Mesodermal cell (in vitro differentiated cells): ENCODE results near the gene LYPD6.

Source experiments
- H3K27ac ChIP-seq: 2 replicates; pipeline ENCODE4 v1.7.0; 2013; ENCODE audit warnings: mild to moderate bottlenecking, low read depth, low read length, moderate library complexity; ENCODE audit not compliant: severe bottlenecking
- H3K36me3 ChIP-seq: 2 replicates; pipeline ENCODE4 v1.7.1; 2013; ENCODE audit warnings: mild to moderate bottlenecking, low read length, moderate library complexity; ENCODE audit not compliant: control insufficient read depth, insufficient read depth
- H3K4me1 ChIP-seq: one replicate; pipeline ENCODE4 v1.7.1; 2013; ENCODE audit warnings: mild to moderate bottlenecking, low read length; ENCODE audit not compliant: insufficient read depth, control insufficient read depth, poor library complexity, severe bottlenecking
- H3K4me3 ChIP-seq: 2 replicates; pipeline ENCODE4 v1.7.0; 2013; ENCODE audit warnings: low read length, control low read depth, mild to moderate bottlenecking; ENCODE audit not compliant: insufficient read depth, poor library complexity, severe bottlenecking; ENCODE audit errors: extremely low read depth
- H3K9me3 ChIP-seq: 2 replicates; pipeline ENCODE4 v1.7.1; 2013; ENCODE audit warnings: mild to moderate bottlenecking, low read length, moderate library complexity; ENCODE audit not compliant: control insufficient read depth
- WGBS, 2 experiments: methylation state at CpG; one replicate each; pipeline ENCODE4 v1.1.5; 2013; ENCODE audit warnings: missing lambda C conversion rate in 2 of 2; ENCODE audit not compliant: insufficient coverage in 2 of 2; 5-methylcytosine and 5-hydroxymethylcytosine counted together

Gene LYPD6

DNA sequence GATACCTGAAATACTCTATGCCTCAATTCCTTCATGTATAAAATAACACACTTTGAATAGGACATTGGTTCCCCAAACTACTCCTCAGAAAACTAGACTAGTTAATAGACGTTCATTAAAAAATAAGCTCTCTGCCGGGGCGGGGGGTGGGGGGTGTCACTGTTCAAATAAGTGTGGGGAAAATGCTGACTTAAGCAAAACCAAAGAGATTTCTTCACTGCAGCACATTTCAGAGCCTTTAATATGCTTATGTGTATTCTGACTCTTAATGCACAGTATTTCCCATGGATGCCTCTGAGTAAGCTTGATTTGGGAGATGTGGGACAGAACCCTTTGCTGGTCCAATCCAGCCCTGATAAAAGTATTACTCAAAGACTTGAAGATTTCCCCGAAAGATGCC, 93.2 kb downstream of the LYPD6 start:
- H3K27ac ChIP-seq: no peak overlapping the region
- no peaks in the 10 kb centered on the region for H3K9me3 ChIP-seq
- WGBS, 2 experiments: 100% methylated on average over 1 of the region's 4 CpGs
- H3K4me3 ChIP-seq: no peak overlapping the region
- no peaks in the 10 kb centered on the region for H3K36me3 ChIP-seq
- H3K4me1 ChIP-seq: peaks cover 8% of the 10 kb centered on the region

DNA sequence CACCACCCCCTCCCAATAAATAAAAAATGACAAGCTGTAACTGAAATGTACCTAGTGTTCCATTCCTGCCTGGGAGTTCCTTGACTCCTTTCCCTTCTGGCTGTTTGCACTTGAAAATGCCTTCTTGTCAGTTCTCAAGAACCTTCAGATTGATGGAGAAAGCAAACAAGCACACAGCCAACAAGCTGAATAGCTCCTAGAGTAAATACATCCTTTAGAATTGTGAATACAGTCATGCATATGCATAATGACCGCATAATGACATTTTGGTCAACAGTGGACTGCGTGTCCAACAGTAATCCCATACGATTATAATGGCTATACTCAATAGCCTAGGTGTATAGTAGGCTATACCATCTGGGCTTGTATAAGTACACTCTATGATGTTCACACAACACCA, 97.0 kb downstream of the LYPD6 start:
- H3K9me3 ChIP-seq: no peaks in the 10 kb centered on the region
- H3K36me3 ChIP-seq: no peaks in the 10 kb centered on the region
- no peak overlapping the region for H3K4me3 ChIP-seq
- 100% methylated on average over 3 of the region's 3 CpGs; no CpG with 5 or more reads in 1 of the 2 experiments for WGBS, 2 experiments
- H3K4me1 ChIP-seq: no peaks in the 10 kb centered on the region
- H3K27ac ChIP-seq: no peak overlapping the region

DNA sequence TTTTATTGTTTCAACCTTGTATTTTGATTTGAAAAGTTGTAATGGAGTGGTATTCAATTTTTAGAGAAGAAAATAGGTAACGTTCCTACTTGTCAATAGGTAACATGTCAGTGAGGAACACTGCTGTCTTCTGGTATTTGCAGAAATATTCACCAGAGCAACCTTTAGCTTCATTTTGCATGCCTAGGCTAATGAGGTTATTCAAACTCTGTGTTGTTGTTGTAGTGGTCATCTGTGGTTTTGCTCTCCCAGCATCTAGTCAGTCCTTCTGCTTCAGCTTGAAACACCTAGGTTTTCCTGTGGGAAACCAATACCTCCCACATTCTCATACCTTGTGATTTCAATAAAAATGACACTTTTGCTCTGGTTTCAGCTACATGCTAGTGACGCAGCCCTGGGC, 98.4 kb downstream of the LYPD6 start:
- Histone ChIP-seq H3K4me1 (no peaks in the 10 kb centered on the region), H3K9me3 (no peaks in the 10 kb centered on the region), H3K36me3 (no peaks in the 10 kb centered on the region), H3K4me3 (no peak overlapping the region), H3K27ac (no peak overlapping the region)
- WGBS, 2 experiments: 88 to 100% methylated on average over 1 of the region's 2 CpGs

DNA sequence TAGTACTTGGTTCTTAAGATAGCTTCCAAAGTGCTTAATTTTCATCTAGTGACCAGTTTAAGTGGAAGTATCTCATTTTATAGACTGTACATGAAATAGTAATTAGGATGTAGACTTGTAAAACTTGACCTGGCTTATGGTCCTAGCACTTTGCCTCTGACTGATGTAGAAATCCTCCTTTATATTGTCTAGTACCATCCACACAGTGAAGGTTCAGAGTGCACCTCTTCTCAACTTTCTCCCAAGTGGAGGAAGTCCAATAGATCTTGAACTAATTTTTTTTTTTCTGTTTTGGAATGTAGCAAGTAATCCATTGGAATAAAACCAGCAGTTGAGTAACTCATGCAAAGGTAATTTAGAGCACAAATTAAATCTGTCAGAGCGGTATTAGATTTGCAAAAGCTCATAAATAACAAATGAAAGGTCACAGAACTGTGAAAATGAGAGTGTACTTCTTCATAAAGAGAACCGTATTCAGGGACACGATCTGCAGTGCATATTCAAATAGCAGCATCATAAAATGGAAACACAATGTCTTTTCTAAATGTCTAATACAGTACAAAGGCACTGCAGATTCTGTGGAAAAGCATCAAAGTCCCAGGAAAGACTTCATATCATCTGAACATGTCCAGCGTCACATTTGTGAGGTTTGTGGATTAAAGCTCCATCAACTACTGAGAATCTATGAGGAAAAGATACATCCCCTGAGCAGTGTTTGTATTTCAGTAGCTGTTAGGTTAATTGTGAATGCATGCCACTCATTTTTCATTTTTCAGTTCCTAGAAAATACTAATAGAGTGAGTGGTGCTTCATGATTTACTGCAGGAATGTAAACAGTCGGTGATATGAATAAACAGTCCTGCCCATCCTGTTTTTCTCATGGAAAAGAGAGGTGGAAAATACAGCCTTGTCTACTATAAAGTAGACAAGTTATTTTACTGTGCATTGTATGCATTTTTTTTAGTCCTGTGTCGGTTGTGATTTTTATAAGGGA, 100.7 kb downstream of the LYPD6 start:
- H3K36me3 ChIP-seq: no peaks in the 10 kb centered on the region
- H3K4me1 ChIP-seq: no peaks in the 10 kb centered on the region
- no peak overlapping the region for H3K27ac ChIP-seq
- H3K9me3 ChIP-seq: no peaks in the 10 kb centered on the region
- no peak overlapping the region for H3K4me3 ChIP-seq
- WGBS, 2 experiments: 87 to 100% methylated on average over 2 to 3 of the region's 6 CpGs

DNA sequence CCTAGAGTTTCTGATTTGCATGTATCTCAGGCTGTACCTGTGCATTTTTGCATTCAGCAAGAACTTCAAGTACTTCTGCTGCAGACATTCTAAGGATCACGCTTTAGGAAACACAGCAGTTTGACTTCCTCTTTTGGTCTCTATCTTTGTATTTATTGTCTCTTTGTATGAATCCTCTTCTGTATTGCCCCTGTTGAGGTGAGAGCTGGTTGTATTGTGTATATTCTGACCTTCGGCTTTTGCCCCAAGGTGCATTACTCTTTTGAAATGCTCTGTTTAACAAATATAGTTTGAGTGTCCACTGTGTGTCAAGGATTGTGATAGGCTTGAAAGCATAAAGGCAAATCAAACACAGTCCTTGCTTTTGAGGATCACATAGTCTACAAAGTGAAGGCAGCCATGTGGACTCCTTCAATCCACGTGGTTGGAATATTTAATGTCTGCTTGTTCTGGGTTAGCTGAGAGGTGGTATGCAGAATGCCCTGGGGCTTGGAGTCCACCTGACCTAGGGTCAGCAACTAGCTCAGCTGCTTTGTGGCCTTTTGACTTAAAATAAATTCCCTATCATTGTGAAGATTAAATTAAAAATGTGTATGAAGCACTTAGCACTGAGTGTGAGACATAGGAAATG, 108.1 kb downstream of the LYPD6 start:
- Histone ChIP-seq H3K27ac (no peak overlapping the region), H3K4me3 (no peak overlapping the region), H3K36me3 (peaks cover 6% of the 10 kb centered on the region), H3K9me3 (no peaks in the 10 kb centered on the region), H3K4me1 (peaks cover 20% of the 10 kb centered on the region)
- WGBS, 2 experiments: 90 to 96% methylated on average over 2 to 3 of the region's 3 CpGs

DNA sequence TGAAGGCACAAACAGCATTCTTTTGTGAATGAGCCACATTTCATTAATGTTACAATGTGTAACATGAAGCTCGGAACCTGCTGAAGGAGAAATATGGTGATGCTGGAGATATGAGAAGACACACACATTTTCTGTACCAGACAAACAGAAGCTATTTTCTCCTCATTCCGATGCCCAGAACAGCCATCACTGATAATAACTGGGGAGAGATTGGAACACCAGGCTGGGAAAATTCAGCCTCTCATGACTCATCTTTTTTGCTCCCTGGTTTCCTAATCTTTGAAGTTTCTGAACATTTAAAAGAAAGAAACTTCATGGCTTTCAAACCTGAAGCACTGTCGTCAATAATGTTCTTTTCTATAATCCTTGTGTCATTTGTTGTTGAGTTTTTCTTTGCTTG, 110.9 kb downstream of the LYPD6 start:
- H3K9me3 ChIP-seq: no peaks in the 10 kb centered on the region
- peak overlapping the region; percentile 78 for H3K27ac ChIP-seq
- no peak overlapping the region for H3K4me3 ChIP-seq
- H3K36me3 ChIP-seq: peaks cover 6% of the 10 kb centered on the region
- 100% methylated on average over 1 of the region's 3 CpGs; no CpG with 5 or more reads in 1 of the 2 experiments for WGBS, 2 experiments
- peaks cover 20% of the 10 kb centered on the region for H3K4me1 ChIP-seq

DNA sequence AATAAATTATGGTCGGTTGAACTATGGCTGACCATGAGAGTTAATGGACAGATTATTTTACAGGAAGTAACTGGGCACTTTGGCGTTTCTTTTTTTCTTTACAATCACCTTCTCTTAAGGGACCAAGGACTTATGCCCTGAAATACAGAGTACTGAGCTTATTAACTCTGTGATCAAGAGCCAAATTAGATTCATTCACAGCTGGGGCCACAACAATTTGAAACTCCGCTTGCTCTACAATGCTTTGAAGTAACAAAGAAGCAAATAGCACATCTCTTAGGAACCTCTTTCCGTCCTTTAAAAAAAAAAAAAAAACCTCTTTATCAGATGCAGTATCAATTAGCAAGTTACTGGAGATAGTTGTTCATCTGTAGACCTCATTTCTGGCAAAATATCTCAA, 112.0 kb downstream of the LYPD6 start:
- no peak overlapping the region for H3K4me3 ChIP-seq
- WGBS, 2 experiments: 83 to 100% methylated on average over 1 to 2 of the region's 4 CpGs
- no peaks in the 10 kb centered on the region for H3K9me3 ChIP-seq
- peaks cover 6% of the 10 kb centered on the region for H3K36me3 ChIP-seq
- peak overlapping the region; percentile 29 for H3K27ac ChIP-seq
- H3K4me1 ChIP-seq: peaks cover 20% of the 10 kb centered on the region

DNA sequence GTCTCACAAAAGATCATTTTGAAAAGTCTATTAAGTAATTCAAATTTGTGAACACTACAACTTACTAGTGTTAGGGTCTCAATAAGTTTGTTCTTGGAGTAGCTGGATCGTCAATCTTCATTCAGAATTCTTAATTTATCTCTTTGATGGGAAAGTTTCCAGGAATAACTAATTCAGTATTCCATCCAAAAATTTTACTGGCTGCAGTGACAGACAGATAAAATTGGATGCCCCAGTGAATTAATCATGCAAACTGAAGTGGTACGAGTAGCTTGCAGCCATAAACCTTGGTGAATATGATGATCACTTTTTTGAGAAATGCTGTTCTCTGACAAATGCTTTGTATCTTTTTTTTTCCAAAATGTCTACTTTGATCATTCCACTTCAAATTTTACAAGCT, 112.8 kb downstream of the LYPD6 start:
- no peak overlapping the region for H3K4me3 ChIP-seq
- H3K4me1 ChIP-seq: peaks cover 20% of the 10 kb centered on the region
- H3K27ac ChIP-seq: no peak overlapping the region
- H3K9me3 ChIP-seq: no peaks in the 10 kb centered on the region
- H3K36me3 ChIP-seq: peaks cover 6% of the 10 kb centered on the region
- WGBS, 2 experiments: no CpG with 5 or more reads among the region's 2 CpGs

DNA sequence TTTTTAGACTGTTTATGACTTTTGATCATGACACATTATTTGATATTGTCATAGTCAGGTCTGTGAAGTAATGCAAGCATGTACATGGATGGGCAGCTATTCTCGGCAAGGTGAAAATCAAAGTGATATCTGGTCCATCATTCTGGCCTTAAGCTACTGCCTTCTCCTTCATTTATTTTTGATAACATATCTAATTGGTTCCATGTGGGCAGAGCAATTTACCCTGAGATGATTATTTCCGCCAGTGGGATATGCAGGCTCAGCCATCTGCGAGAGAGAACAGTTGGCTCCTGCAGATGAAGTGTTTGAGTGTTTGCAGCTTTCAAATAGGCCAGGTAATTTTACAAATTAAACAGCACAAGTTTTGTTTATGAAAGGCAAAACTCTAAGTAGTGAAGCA, 116.4 kb downstream of the LYPD6 start:
- no peak overlapping the region for H3K4me3 ChIP-seq
- 100% methylated on average over 2 of the region's 3 CpGs; no CpG with 5 or more reads in 1 of the 2 experiments for WGBS, 2 experiments
- no peak overlapping the region for H3K27ac ChIP-seq
- peaks cover 12% of the 10 kb centered on the region for H3K36me3 ChIP-seq
- H3K9me3 ChIP-seq: no peaks in the 10 kb centered on the region
- H3K4me1 ChIP-seq: peaks cover 15% of the 10 kb centered on the region

DNA sequence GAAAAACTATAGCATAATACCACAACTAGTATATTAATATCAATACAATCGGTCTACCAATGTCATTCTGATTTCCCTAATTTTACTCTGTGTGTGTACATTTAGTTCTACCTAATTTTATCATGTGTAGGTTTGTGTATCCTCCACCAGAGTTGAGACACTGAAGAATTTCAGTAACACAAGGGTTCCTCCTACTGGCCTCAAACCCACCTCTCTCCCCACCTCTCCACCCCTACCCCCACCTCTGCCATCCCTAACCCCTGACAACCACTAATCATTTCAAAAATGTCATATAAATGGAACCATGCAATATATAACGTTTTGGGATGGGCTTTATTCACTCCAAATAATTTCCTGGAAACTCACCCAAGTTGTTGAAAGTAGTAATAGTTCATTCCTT, 117.9 kb downstream of the LYPD6 start:
- WGBS, 2 experiments: no CpG with 5 or more reads among the region's 2 CpGs
- Histone ChIP-seq H3K9me3 (no peaks in the 10 kb centered on the region), H3K4me1 (peaks cover 4% of the 10 kb centered on the region), H3K4me3 (no peak overlapping the region), H3K27ac (no peak overlapping the region), H3K36me3 (peaks cover 15% of the 10 kb centered on the region)

DNA sequence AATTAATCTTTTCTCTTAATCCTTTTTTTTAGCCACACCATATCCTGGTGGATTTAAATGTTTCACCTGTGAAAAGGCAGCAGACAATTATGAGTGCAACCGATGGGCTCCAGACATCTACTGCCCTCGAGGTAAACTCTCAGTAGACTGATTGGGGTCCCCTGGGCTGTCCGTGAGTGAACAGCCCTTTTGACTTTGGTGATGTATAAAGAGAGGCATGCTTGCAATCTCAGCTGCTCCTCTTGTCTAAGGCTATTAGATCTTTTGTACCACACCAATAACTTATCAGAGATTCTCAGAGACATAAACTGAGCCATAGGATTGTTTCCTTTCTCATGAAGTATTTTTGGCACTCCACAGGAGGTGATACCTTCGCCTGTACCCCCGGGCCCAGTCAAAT, 118.6 kb downstream of the LYPD6 start:
- no peak overlapping the region for H3K27ac ChIP-seq
- no peaks in the 10 kb centered on the region for H3K9me3 ChIP-seq
- H3K36me3 ChIP-seq: peaks cover 15% of the 10 kb centered on the region
- H3K4me3 ChIP-seq: no peak overlapping the region
- peaks cover 4% of the 10 kb centered on the region for H3K4me1 ChIP-seq
- 89 to 95% methylated on average over 4 of the region's 5 CpGs for WGBS, 2 experiments
